Neuronal stem cell (in vitro differentiated cells): ENCODE measurements around the gene NXPH4.

ENCODE experiments used
- DNase-seq: peaks from one replicate; pipeline ENCODE4 v3.0.0-alpha.2; 2013; ENCODE audit warnings: low spot score
- H2AFZ ChIP-seq: one replicate; pipeline ENCODE4 v1.6.1; 2013; ENCODE audit warnings: mild to moderate bottlenecking, low read length, inconsistent platforms
- H2AK5ac ChIP-seq: 2 replicates; pipeline ENCODE4 v1.6.1; 2013; ENCODE audit warnings: low read depth, mild to moderate bottlenecking, inconsistent platforms, low read length, moderate library complexity, mixed read lengths
- H2BK120ac ChIP-seq: 2 replicates; pipeline ENCODE4 v1.6.1; 2013; ENCODE audit warnings: low read depth, mild to moderate bottlenecking, inconsistent platforms, low read length, moderate library complexity, mixed read lengths
- H2BK12ac ChIP-seq: one replicate; pipeline ENCODE4 v1.6.1; 2013; ENCODE audit warnings: low read length, inconsistent platforms
- H2BK15ac ChIP-seq: 2 replicates; pipeline ENCODE4 v1.6.1; 2013; ENCODE audit warnings: mild to moderate bottlenecking, low read length, inconsistent platforms, mixed read lengths
- H2BK5ac ChIP-seq: one replicate; pipeline ENCODE4 v1.6.1; 2013; ENCODE audit warnings: inconsistent platforms, mild to moderate bottlenecking, low read length, moderate library complexity
- H3K14ac ChIP-seq: one replicate; pipeline ENCODE4 v1.6.1; 2013; ENCODE audit warnings: low read length, inconsistent platforms
- H3K18ac ChIP-seq: 2 replicates; pipeline ENCODE4 v1.6.1; 2013; ENCODE audit warnings: low read length, inconsistent platforms
- H3K23ac ChIP-seq: 2 replicates; pipeline ENCODE4 v1.6.1; 2013; ENCODE audit warnings: low read depth, mild to moderate bottlenecking, mixed read lengths, low read length, inconsistent platforms; ENCODE audit not compliant: poor library complexity
- H3K27ac ChIP-seq: replicated peaks from 3 replicates; pipeline ENCODE4 v1.5.1; 2013; ENCODE audit warnings: low read length, inconsistent platforms
- H3K27me3 ChIP-seq, 3 experiments: 2 replicates each; pipeline ENCODE4 v1.6.1; 2013; ENCODE audit warnings: low read length in 3 of 3, mild to moderate bottlenecking in 2 of 3, inconsistent platforms in 1 of 3, low read depth in 1 of 3, mixed read lengths in 1 of 3, moderate library complexity in 1 of 3; ENCODE audit not compliant: control insufficient read depth in 3 of 3, insufficient read depth in 3 of 3
- H3K36me3 ChIP-seq, 2 donors: replicated peaks in 1 of 2; 2 replicates each; pipeline ENCODE4 v1.6.1; 2013; ENCODE audit warnings: low read length in 2 of 2; ENCODE audit not compliant: control insufficient read depth in 2 of 2, insufficient read depth in 2 of 2
- H3K4ac ChIP-seq: 2 replicates; pipeline ENCODE4 v1.6.1; 2013; ENCODE audit warnings: inconsistent platforms, mild to moderate bottlenecking, low read length, moderate library complexity
- H3K4me1 ChIP-seq, 2 donors: 1 replicate in 1 of 2; 2 replicates in 1 of 2; pipeline ENCODE4 v1.6.1; 2013; ENCODE audit warnings: low read length in 2 of 2, low read depth in 1 of 2; ENCODE audit not compliant: control insufficient read depth in 2 of 2, insufficient read depth in 1 of 2
- H3K4me2 ChIP-seq: one replicate; pipeline ENCODE4 v1.6.1; 2013; ENCODE audit warnings: mild to moderate bottlenecking, low read length, inconsistent platforms; ENCODE audit not compliant: insufficient read depth, poor library complexity, severe bottlenecking
- H3K4me3 ChIP-seq, 2 donors: 2 replicates each; pipeline ENCODE4 v1.5.1; 2013; ENCODE audit warnings: low read length in 2 of 2, mild to moderate bottlenecking in 2 of 2, inconsistent platforms in 1 of 2, moderate library complexity in 1 of 2
- H3K79me1 ChIP-seq: one replicate; pipeline ENCODE4 v1.6.1; 2013; ENCODE audit warnings: low read depth, mild to moderate bottlenecking, inconsistent platforms, low read length, moderate library complexity
- H3K9ac ChIP-seq: one replicate; pipeline ENCODE4 v1.6.1; 2013; ENCODE audit warnings: mild to moderate bottlenecking, low read depth, low read length, inconsistent platforms; ENCODE audit not compliant: poor library complexity
- H3K9me3 ChIP-seq, 2 donors: replicated peaks in 1 of 2; 2 replicates each; pipeline versions ENCODE3 to v1.6.1; 2013; ENCODE audit warnings: low read length in 2 of 2, mild to moderate bottlenecking in 2 of 2, inconsistent platforms in 1 of 2, low read depth in 1 of 2, mixed read lengths in 1 of 2, moderate library complexity in 1 of 2; ENCODE audit not compliant: control insufficient read depth in 2 of 2, insufficient read depth in 1 of 2
- H4K8ac ChIP-seq: one replicate; pipeline ENCODE4 v1.6.1; 2013; ENCODE audit warnings: low read depth, mild to moderate bottlenecking, inconsistent platforms, low read length, moderate library complexity
- H4K91ac ChIP-seq: one replicate; pipeline ENCODE4 v1.6.1; 2013; ENCODE audit warnings: low read length, low read depth, mild to moderate bottlenecking, inconsistent platforms; ENCODE audit not compliant: poor library complexity
- WGBS, 2 donors: extraction: QIAGEN DNeasy Blood & Tissue Kit; methylation state at CpG; one replicate each; pipeline ENCODE4 v1.1.7; 2013; ENCODE audit warnings: missing lambda C conversion rate in 2 of 2, mixed read lengths in 1 of 2; ENCODE audit not compliant: insufficient read length in 2 of 2, insufficient replicate concordance in 1 of 2; ENCODE audit errors: extremely low coverage in 2 of 2; 5-methylcytosine and 5-hydroxymethylcytosine counted together

NXPH4 gene

DNA sequence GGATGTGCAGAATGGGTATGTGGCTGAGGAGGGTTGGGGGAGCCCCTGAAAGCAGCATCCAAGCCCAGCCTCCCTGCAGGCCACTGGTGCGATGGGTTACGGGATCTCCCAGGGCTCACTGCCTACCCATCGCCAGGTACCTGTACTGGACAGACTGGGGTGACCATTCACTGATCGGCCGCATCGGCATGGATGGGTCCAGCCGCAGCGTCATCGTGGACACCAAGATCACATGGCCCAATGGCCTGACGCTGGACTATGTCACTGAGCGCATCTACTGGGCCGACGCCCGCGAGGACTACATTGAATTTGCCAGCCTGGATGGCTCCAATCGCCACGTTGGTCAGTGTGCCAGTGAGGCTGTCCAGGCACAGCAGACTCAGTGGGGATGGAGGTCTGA, 18.3 kb upstream of the NXPH4 start:
- no peak overlapping the region for H3K14ac ChIP-seq
- H3K27me3 ChIP-seq, result no peaks in the 10 kb centered on the region
- H2BK120ac ChIP-seq, result no peak overlapping the region
- H4K91ac ChIP-seq, result no peak overlapping the region
- H3K4me1 ChIP-seq, result no peaks in the 10 kb centered on the region
- H3K36me3 ChIP-seq, result peaks cover 92 to 100% of the 10 kb centered on the region in 2 donors
- H3K4me2 ChIP-seq, result no peak overlapping the region
- no peak overlapping the region for H4K8ac ChIP-seq
- H3K9ac ChIP-seq, result no peak overlapping the region
- no CpG with 5 or more reads among the region's 17 CpGs for WGBS, 2 donors
- H3K4me3 ChIP-seq, result no peak overlapping the region
- no peak overlapping the region for H2AK5ac ChIP-seq
- H3K4ac ChIP-seq, result no peak overlapping the region
- H2BK5ac ChIP-seq, result no peak overlapping the region
- H3K9me3 ChIP-seq, result peaks cover 0 to 1% of the 10 kb centered on the region in 2 donors
- peaks cover 13% of the 10 kb centered on the region for H3K79me1 ChIP-seq
- no peak overlapping the region for H3K18ac ChIP-seq
- H2BK12ac ChIP-seq, result no peak overlapping the region
- no peak overlapping the region for H3K23ac ChIP-seq
- no peak overlapping the region for H2BK15ac ChIP-seq
- H2AFZ ChIP-seq, result no peak overlapping the region
- no peak for DNase-seq
- H3K27ac ChIP-seq, result no peak overlapping the region

DNA sequence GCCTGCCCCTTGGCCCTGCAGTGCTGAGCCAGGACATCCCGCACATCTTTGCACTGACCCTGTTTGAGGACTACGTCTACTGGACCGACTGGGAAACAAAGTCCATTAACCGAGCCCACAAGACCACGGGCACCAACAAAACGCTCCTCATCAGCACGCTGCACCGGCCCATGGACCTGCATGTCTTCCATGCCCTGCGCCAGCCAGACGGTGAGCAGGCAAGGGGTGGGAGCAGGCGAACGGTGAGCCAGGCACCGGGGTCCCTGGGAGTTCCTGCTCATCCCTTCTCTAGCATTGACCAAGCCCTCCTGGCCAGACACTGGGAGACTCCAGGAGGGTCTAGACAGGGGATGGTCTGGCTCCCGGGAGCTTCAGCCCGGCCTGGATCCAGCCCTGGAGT, 17.4 kb upstream of the NXPH4 start:
- Histone ChIP-seq H3K27ac (no peak overlapping the region), H3K4me3 (peak overlapping the region in 1 of 2 donors; percentile 10), H2BK120ac (no peak overlapping the region), H2AFZ (no peak overlapping the region), H3K36me3 (peaks cover 91 to 100% of the 10 kb centered on the region in 2 donors), H2BK5ac (no peak overlapping the region), H3K9ac (no peak overlapping the region), H4K8ac (no peak overlapping the region), H3K4me1 (no peaks in the 10 kb centered on the region), H3K79me1 (peaks cover 13% of the 10 kb centered on the region), H3K27me3 (no peaks in the 10 kb centered on the region), H3K4ac (no peak overlapping the region), H2AK5ac (no peak overlapping the region), H4K91ac (no peak overlapping the region), H3K23ac (no peak overlapping the region), H3K14ac (no peak overlapping the region), H3K18ac (no peak overlapping the region), H2BK15ac (no peak overlapping the region), H3K4me2 (no peak overlapping the region), H3K9me3 (peaks cover 0 to 1% of the 10 kb centered on the region in 2 donors), H2BK12ac (no peak overlapping the region)
- WGBS, 2 donors, result no CpG with 5 or more reads among the region's 15 CpGs
- no peak for DNase-seq

DNA sequence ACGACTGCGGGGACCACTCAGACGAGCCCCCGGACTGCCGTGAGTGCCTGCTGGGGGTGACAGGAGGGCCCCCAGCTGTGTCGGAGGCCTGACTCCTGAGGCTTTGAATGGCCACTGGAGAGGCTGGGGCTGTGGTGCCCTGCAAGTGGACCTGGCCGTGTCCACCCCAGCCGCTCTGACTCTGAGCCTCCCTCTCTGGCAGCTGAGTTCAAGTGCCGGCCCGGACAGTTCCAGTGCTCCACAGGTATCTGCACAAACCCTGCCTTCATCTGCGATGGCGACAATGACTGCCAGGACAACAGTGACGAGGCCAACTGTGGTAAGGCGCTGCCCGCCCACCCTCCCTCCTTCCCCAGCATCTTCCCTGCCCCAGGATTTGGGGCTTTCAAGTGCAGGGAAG, 16.1 kb upstream of the NXPH4 start:
- Histone ChIP-seq H2AFZ (no peak overlapping the region), H3K36me3 (peaks cover 89 to 100% of the 10 kb centered on the region in 2 donors), H2BK120ac (no peak overlapping the region), H3K4me3 (no peak overlapping the region), H3K23ac (peak overlapping the region; percentile 65), H2BK15ac (no peak overlapping the region), H3K9me3 (peaks cover 0 to 1% of the 10 kb centered on the region in 2 donors), H3K27me3 (no peaks in the 10 kb centered on the region), H2AK5ac (no peak overlapping the region), H3K4me1 (no peaks in the 10 kb centered on the region), H4K8ac (no peak overlapping the region), H2BK12ac (no peak overlapping the region), H3K9ac (no peak overlapping the region), H3K4me2 (no peak overlapping the region), H2BK5ac (no peak overlapping the region), H3K27ac (no peak overlapping the region), H3K4ac (no peak overlapping the region), H3K79me1 (peaks cover 10% of the 10 kb centered on the region), H4K91ac (no peak overlapping the region), H3K14ac (no peak overlapping the region), H3K18ac (no peak overlapping the region)
- WGBS, 2 donors, result no CpG with 5 or more reads among the region's 15 CpGs
- no peak for DNase-seq

DNA sequence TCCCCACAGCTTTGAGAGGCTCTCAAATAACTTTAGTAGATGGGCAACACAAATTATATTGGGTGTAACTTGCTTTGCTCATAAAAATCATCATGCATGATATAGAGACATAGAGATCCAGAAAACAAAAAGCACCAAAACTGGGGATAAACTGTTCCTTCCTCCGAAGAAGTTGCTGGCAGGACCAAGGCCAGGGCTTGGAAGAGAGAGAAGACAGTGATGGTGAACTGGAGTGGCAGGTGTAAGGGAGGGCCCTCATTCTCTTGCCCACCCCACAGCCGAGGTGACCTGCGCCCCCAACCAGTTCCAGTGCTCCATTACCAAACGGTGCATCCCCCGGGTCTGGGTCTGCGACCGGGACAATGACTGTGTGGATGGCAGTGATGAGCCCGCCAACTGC, 15.4 kb upstream of the NXPH4 start:
- Histone ChIP-seq H3K27me3 (no peaks in the 10 kb centered on the region), H3K23ac (no peak overlapping the region), H2BK120ac (no peak overlapping the region), H3K27ac (no peak overlapping the region), H2BK15ac (no peak overlapping the region), H4K91ac (no peak overlapping the region), H3K4ac (no peak overlapping the region), H3K4me2 (no peak overlapping the region), H2AFZ (no peak overlapping the region), H2BK5ac (no peak overlapping the region), H3K4me1 (no peaks in the 10 kb centered on the region), H3K9ac (peak overlapping the region; percentile 60), H4K8ac (no peak overlapping the region), H3K9me3 (peaks cover 0 to 1% of the 10 kb centered on the region in 2 donors), H2AK5ac (no peak overlapping the region), H3K14ac (no peak overlapping the region), H3K79me1 (peaks cover 8% of the 10 kb centered on the region), H3K4me3 (no peak overlapping the region), H3K36me3 (peaks cover 89 to 100% of the 10 kb centered on the region in 2 donors), H3K18ac (no peak overlapping the region), H2BK12ac (no peak overlapping the region)
- no peak for DNase-seq
- no CpG with 5 or more reads among the region's 8 CpGs for WGBS, 2 donors
